Liver (tissue), 9 donors: ENCODE measurements around the gene TBC1D20. TPM values are rescaled to one million over a fixed set of nuclear protein-coding genes. Genes with fewer than 3 reads are reported as not detected.

ENCODE experiments used
- DNase-seq: peaks from one replicate; pipeline ENCODE4 v3.0.0-alpha.2; 2017; ENCODE audit warnings: low spot score
- H3K27ac ChIP-seq, 2 donors: one replicate each; pipeline ENCODE4 v1.7.0; 2013; ENCODE audit warnings: inconsistent platforms in 2 of 2, low read length in 2 of 2, control low read depth in 1 of 2, low read depth in 1 of 2, mild to moderate bottlenecking in 1 of 2
- H3K27me3 ChIP-seq, 4 donors: one replicate each; pipeline versions ENCODE4 v1.6.1 to v1.7.0; 2013; ENCODE audit warnings: low read length in 3 of 4, inconsistent platforms in 1 of 4, mild to moderate bottlenecking in 1 of 4, moderate library complexity in 1 of 4; ENCODE audit not compliant: control insufficient read depth in 4 of 4, insufficient read depth in 4 of 4
- H3K36me3 ChIP-seq, 4 donors: one replicate each; pipeline versions ENCODE4 v1.6.1 to v1.7.0; 2013; ENCODE audit warnings: low read length in 3 of 4, mild to moderate bottlenecking in 3 of 4, low read depth in 1 of 4, moderate library complexity in 1 of 4; ENCODE audit not compliant: control insufficient read depth in 4 of 4, insufficient read depth in 3 of 4
- H3K4me1 ChIP-seq, 4 donors: one replicate each; pipeline versions ENCODE4 v1.6.1 to v1.7.0; 2013; ENCODE audit warnings: low read length in 3 of 4, mild to moderate bottlenecking in 3 of 4, moderate library complexity in 1 of 4; ENCODE audit not compliant: control insufficient read depth in 4 of 4, insufficient read depth in 4 of 4
- H3K4me3 ChIP-seq, 3 donors: one replicate each; pipeline versions ENCODE4 v1.6.1 to v1.7.0; 2013; ENCODE audit warnings: low read length in 3 of 3, control low read depth in 1 of 3, low read depth in 1 of 3, mild to moderate bottlenecking in 1 of 3
- H3K9ac ChIP-seq, 2 donors: one replicate each; pipeline ENCODE4 v1.7.0; 2013; ENCODE audit warnings: low read length in 2 of 2, mild to moderate bottlenecking in 2 of 2, moderate library complexity in 2 of 2, control low read depth in 1 of 2, low read depth in 1 of 2
- H3K9me3 ChIP-seq, 4 donors: one replicate each; pipeline versions ENCODE4 v1.6.1 to v1.7.0; 2013; ENCODE audit warnings: low read length in 3 of 4; ENCODE audit not compliant: control insufficient read depth in 4 of 4
- ATF3 ChIP-seq: IDR thresholded peaks from 2 replicates; pipeline ENCODE4 v1.6.1; 2016; ENCODE audit warnings: antibody characterized with exemption
- CTCF ChIP-seq: fragments of 150-350 bp; IDR thresholded peaks from 2 replicates; pipeline ENCODE4 v1.5.1; 2017; ENCODE audit warnings: improper control_type of control experiment, low read depth, low read length; ENCODE audit not compliant: missing input control
- EGR1 ChIP-seq, 2 donors: IDR thresholded peaks; 2 replicates each; pipeline ENCODE4 v1.6.1; 2016 to 2018; ENCODE audit warnings: antibody characterized with exemption in 2 of 2, low read depth in 2 of 2
- FOXA2 ChIP-seq: IDR thresholded peaks from 2 replicates; pipeline ENCODE4 v1.6.1; 2016; ENCODE audit warnings: antibody characterized with exemption
- GABPA ChIP-seq, 2 donors: IDR thresholded peaks in 1 of 2; conservative IDR thresholded peaks in 1 of 2; 2 replicates each; pipeline ENCODE4 v1.6.1; 2016; ENCODE audit warnings: antibody characterized with exemption in 2 of 2, mild to moderate bottlenecking in 1 of 2, moderate library complexity in 1 of 2
- HNF4A ChIP-seq, 2 donors: conservative IDR thresholded peaks; 2 replicates each; pipeline ENCODE4 v1.6.1; 2016; ENCODE audit warnings: antibody characterized with exemption in 2 of 2, mild to moderate bottlenecking in 2 of 2
- HNF4G ChIP-seq: IDR thresholded peaks from 2 replicates; pipeline ENCODE4 v1.6.1; 2016; ENCODE audit warnings: antibody characterized with exemption
- JUND ChIP-seq, 2 donors: IDR thresholded peaks; 2 replicates each; pipeline ENCODE4 v1.6.1; 2016; ENCODE audit warnings: antibody characterized with exemption in 2 of 2
- MAX ChIP-seq: IDR thresholded peaks from 2 replicates; pipeline ENCODE4 v1.6.1; 2016; ENCODE audit warnings: antibody characterized with exemption
- NR2F2 ChIP-seq: IDR thresholded peaks from 2 replicates; pipeline ENCODE4 v1.6.1; 2016; ENCODE audit warnings: antibody characterized with exemption
- RAD21 ChIP-seq, 2 donors: IDR thresholded peaks; 2 replicates each; pipeline ENCODE4 v1.6.1; 2016; ENCODE audit warnings: antibody characterized with exemption in 2 of 2, mild to moderate bottlenecking in 2 of 2
- REST ChIP-seq: IDR thresholded peaks from 2 replicates; pipeline ENCODE4 v1.6.1; 2016; ENCODE audit warnings: antibody characterized with exemption, mild to moderate bottlenecking
- RXRA ChIP-seq, 2 donors: IDR thresholded peaks; 2 replicates each; pipeline ENCODE4 v1.6.1; 2017 to 2018; ENCODE audit warnings: antibody characterized with exemption in 2 of 2, mild to moderate bottlenecking in 1 of 2
- SP1 ChIP-seq: IDR thresholded peaks from 2 replicates; pipeline ENCODE4 v1.6.1; 2018; ENCODE audit warnings: antibody characterized with exemption, mild to moderate bottlenecking
- TAF1 ChIP-seq: conservative IDR thresholded peaks from 2 replicates; pipeline ENCODE4 v1.6.1; 2016; ENCODE audit warnings: antibody characterized with exemption, mild to moderate bottlenecking
- ZBTB33 ChIP-seq: IDR thresholded peaks from 2 replicates; pipeline ENCODE4 v1.6.1; 2016; ENCODE audit warnings: antibody characterized with exemption
- WGBS: extraction: QIAGEN DNeasy Blood & Tissue Kit; methylation state at CpG from one replicate; pipeline ENCODE4 v1.1.7; 2013; 5-methylcytosine and 5-hydroxymethylcytosine counted together
- polyA plus RNA-seq, 2 donors: library from polyadenylated mRNA; stranded (reverse) in 1 of 2; unstranded in 1 of 2; fragments of 200-250 nt in 1 of 2; fragments of >200 nt in 1 of 2; fragmentation: Nextera tagmentation in 1 of 2; extraction: Ambion mirVana in 1 of 2; gene quantifications; one replicate each; pipeline versions ENCODE4 v1.2.1 to v1.2.3, GENCODE V29; 2013 to 2015
- total RNA-seq, 2 donors: library from RNA; depleted of rRNA; stranded (reverse); fragments of >200 nt; gene quantifications; one replicate each; pipeline ENCODE4 v1.2.3, GENCODE V29; 2014
- donor health status: healthy.
- donor health status: healthy.
- donor health status: healthy.
- donor health status: healthy.
- donor health status: healthy.

The TBC1D20 gene
- total and polyA plus RNA-seq, 4 donors, result 8.7 to 18.9 (median 11.9) TPM

GRCh38 chr20:427401-427800 lies 34.9 kb downstream of the TBC1D20 start:
- Histone ChIP-seq H3K36me3 (peaks cover 10 to 52% (median 27%) of the 10 kb centered on the region in 4 donors), H3K27me3 (no peaks in the 10 kb centered on the region), H3K9me3 (no peaks in the 10 kb centered on the region), H3K9ac (no peak overlapping the region), H3K4me1 (peaks cover 6 to 30% (median 20%) of the 10 kb centered on the region in 4 donors), H3K27ac (no peak overlapping the region), H3K4me3 (no peak overlapping the region)
- WGBS, result 95% methylated on average over 4 of the region's 4 CpGs
- DNase-seq, result no peak
- TF ChIP-seq ATF3 (no peak), RAD21 (IDR thresholded peaks at IDR 0.05) (no peak), RXRA (IDR thresholded peaks at IDR 0.05) (no peak), NR2F2 (no peak), TAF1 (no peak), JUND (IDR thresholded peaks at IDR 0.05) (no peak), ZBTB33 (no peak), EGR1 (IDR thresholded peaks at IDR 0.05; ENCODE audit: low read depth in 2 of 2) (no peak), FOXA2 (no peak), MAX (no peak), HNF4G (no peak), HNF4A (conservative IDR thresholded peaks at IDR 0.05) (no peak), SP1 (no peak), CTCF (no peak), REST (no peak), GABPA (IDR thresholded peaks at IDR 0.05 in 1 of 2, conservative IDR thresholded peaks at IDR 0.05 in 1 of 2) (no peak)

- Histone ChIP-seq H3K4me1 (peaks cover 6 to 30% (median 20%) of the 10 kb centered on the region in 4 donors), H3K36me3 (peaks cover 8 to 55% (median 30%) of the 10 kb centered on the region in 4 donors), H3K27ac (no peak overlapping the region), H3K9me3 (no peaks in the 10 kb centered on the region), H3K9ac (no peak overlapping the region), H3K27me3 (no peaks in the 10 kb centered on the region), H3K4me3 (no peak overlapping the region)
- TF ChIP-seq SP1, result no peak
- no peak for TF ChIP-seq JUND (IDR thresholded peaks at IDR 0.05)
- TF ChIP-seq REST, result no peak
- no peak for TF ChIP-seq CTCF
- TF ChIP-seq EGR1 (IDR thresholded peaks at IDR 0.05; ENCODE audit: low read depth in 2 of 2), result no peak
- no peak for TF ChIP-seq HNF4A (conservative IDR thresholded peaks at IDR 0.05)
- no peak for TF ChIP-seq RXRA (IDR thresholded peaks at IDR 0.05)
- no peak for TF ChIP-seq MAX
- WGBS, result 98% methylated on average over 2 of the region's 2 CpGs
- no peak for DNase-seq
These were observed 35.8 kb downstream of the TBC1D20 start for GRCh38 chr20:426566-426965.
